Measurements from ENCODE around the gene NEK4.

The NEK4 gene

DNA sequence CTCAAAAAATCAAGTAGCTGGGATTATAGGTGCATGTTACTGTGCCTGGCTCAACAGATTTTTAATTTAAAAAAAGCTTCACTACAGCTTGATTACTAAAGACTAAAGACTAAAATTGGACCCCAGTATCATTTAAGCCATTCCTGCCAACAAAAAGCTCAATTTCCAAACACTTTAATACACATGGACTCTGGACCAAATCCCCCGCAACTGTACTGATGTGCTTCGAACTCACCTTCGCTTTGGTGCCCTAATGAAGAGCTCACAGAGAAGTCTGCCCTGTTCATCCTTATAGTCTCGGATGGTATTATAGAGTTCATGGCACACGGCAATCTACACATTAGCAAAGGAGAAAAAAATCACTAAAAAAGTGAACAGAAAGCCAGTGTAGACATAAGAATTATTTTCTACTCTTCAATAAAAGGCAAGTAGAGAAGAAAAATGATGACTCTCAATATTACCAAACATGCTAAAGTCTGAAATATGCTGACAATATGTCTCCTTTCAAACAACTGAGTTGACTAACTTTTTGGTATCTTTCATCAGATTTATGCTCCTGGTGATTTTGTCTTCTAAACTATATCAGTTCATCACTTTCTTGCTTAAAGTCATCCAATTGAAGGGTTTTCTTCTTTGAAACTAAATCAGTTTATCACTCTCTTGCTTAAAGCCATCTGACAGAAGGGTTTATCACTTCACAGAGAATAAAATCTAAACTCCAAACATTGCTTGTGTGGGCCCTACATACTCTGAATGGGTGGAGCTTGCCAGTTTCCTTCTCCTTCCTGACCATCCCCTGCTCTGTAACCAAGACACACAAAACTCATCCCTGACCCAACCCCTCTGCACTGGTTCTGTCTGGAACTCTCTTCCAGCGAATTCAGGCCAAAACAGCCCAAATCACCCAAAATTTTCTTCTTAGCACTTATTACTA, 92.2 kb downstream of the NEK4 start:
- in situ Hi-C loops (cut with HindIII; ENCODE audit: low sequenced_read_pairs), result loop anchor here (10.0 kb wide), 1 partner anchor 194 kb away; no protein-coding TSS in a partner anchor

- in situ Hi-C loops (cut with HindIII; ENCODE audit: low sequenced_read_pairs), result loop anchor here (10.0 kb wide), 1 partner anchor 191 kb away; no protein-coding TSS in a partner anchor
Measured at GRCh38 chr3:52676201-52676600, 94.5 kb downstream of the NEK4 start.

- in situ Hi-C loops (cut with HindIII; ENCODE audit: low sequenced_read_pairs), result loop anchor here (10.0 kb wide), 1 partner anchor 187 kb away; no protein-coding TSS in a partner anchor
Measured at GRCh38 chr3:52671676-52672075, 99.1 kb downstream of the NEK4 start.

DNA sequence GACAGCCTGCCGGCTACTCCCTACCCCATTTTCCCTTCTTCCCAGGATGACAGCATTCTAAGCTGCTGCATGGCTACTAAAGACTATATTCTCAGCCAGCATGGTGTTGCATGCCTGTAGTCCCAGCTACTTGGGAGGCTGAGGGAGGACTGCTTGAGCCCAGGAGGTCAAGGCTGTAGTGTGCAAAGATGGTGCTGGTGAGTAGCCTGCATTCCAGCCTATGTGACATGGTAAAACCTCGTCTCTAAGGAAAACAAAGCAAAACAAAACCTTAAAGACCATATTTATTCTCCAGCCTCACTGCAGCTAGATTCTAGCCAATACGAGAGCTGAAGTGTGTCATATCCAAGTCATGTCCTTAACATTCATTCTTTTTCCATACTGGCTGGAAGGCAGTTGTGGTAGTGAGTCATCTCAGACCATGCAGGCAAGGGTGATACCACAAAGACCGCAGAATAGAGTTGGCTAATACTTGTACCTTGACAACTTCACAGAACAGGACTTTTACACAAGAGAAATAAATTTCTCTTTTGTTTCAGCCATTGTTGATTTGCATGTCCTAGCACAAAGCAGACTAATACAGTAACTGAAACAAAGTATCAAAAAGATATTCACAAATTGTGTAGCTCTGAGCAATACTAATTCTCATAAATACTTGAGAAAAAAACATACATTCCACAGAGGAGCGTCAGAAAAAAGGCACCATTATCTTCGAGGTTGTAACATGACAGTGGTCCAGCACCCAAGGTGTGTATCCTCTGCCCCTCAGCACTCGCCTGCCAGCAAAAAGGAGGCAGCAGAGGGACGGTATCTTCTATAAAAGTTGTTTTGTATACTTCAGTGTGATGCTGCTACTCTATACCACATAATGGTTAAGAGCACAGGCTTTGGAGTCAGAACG, 99.9 kb downstream of the NEK4 start:
- in situ Hi-C loops (cut with HindIII; ENCODE audit: low sequenced_read_pairs), result loop anchor here (10.0 kb wide), 1 partner anchor 186 kb away; no protein-coding TSS in a partner anchor

DNA sequence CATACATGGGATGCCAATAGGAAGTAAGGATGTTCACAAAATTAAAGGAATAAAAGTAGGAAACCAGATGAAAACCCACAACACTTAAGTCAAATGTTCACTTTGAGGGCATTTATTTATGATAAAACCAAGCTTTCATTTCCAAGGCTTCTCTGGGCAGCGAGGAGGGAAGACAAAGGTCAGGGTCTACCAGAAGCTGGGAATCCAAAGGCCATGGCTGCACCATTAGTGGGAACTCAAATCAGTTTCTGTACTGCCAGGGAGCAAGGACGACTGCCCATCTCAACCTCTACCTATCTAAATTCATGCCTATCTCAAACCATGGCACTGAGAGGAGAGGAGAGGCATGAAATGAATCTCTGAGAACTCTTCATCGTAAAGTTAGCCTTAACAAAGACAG, 107.6 kb downstream of the NEK4 start:
- in situ Hi-C loops (cut with HindIII; ENCODE audit: low sequenced_read_pairs), result no loop called here

DNA sequence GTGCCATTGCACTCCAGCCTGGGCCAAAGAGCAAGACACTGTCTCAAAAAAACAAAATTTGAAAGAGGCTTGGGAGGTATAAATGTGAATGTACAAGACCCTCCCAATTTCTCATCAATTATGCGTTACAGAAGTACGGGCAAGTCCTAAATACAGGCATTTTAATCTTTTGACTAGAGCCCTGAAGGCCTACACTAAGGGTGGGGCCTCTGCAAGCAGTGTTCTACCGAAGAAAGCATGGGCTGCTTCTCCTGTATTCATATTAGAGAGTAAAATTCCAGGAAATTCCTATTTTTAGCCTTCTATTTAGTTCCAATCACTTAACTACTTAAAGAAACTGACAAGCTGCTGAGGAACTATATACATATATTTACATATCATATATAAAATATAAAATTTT, 110.7 kb downstream of the NEK4 start:
- in situ Hi-C loops (cut with HindIII; ENCODE audit: low sequenced_read_pairs), result no loop called here
